Kidney (tissue), 14 donors: ENCODE measurements around the gene PLEKHA6. TPM values are rescaled to one million over a fixed set of nuclear protein-coding genes. Genes with fewer than 3 reads are reported as not detected.

ENCODE experiments used
- DNase-seq, 5 donors: peaks; one replicate each; pipeline ENCODE4 v3.0.0-alpha.2; 2013 to 2020
- FAIRE-seq: peaks from 2 replicates; lab custom pipeline; 2012; peaks lifted over from hg19 to GRCh38; lab: Jason Lieb, UNC
- H3K27ac ChIP-seq, 2 donors: one replicate each; pipeline ENCODE4 v1.7.0; 2013; ENCODE audit warnings: low read depth in 2 of 2, low read length in 2 of 2, inconsistent platforms in 1 of 2
- H3K27me3 ChIP-seq: one replicate; pipeline ENCODE4 v1.7.1; 2013; ENCODE audit warnings: low read length, inconsistent platforms; ENCODE audit not compliant: control insufficient read depth, insufficient read depth
- H3K36me3 ChIP-seq, 3 donors: one replicate each; pipeline versions ENCODE4 v1.7.0 to v1.7.1; 2013; ENCODE audit warnings: low read length in 3 of 3, control low read depth in 1 of 3, inconsistent platforms in 1 of 3; ENCODE audit not compliant: insufficient read depth in 3 of 3, control insufficient read depth in 2 of 3
- H3K4me1 ChIP-seq, 3 donors: one replicate each; pipeline versions ENCODE4 v1.7.0 to v1.7.1; 2013; ENCODE audit warnings: low read length in 3 of 3, inconsistent platforms in 1 of 3, low read depth in 1 of 3; ENCODE audit not compliant: control insufficient read depth in 2 of 3, insufficient read depth in 2 of 3
- H3K4me3 ChIP-seq, 3 donors: one replicate each; pipeline versions ENCODE4 v1.7.0 to v1.8.1; 2013; ENCODE audit warnings: low read length in 3 of 3, control low read depth in 1 of 3, inconsistent platforms in 1 of 3
- H3K9ac ChIP-seq, 3 donors: one replicate each; pipeline versions ENCODE4 v1.7.0 to v1.7.1; 2013; ENCODE audit warnings: low read length in 3 of 3, control low read depth in 1 of 3, inconsistent platforms in 1 of 3
- H3K9me3 ChIP-seq, 3 donors: one replicate each; pipeline versions ENCODE4 v1.7.0 to v1.7.1; 2013; ENCODE audit warnings: low read length in 3 of 3, control low read depth in 1 of 3, inconsistent platforms in 1 of 3; ENCODE audit not compliant: control insufficient read depth in 2 of 3, insufficient read depth in 1 of 3
- CTCF ChIP-seq: IDR thresholded peaks from 3 replicates; pipeline ENCODE4 v1.5.1; 2012; ENCODE audit warnings: mild to moderate bottlenecking, moderate library complexity, borderline replicate concordance; ENCODE audit not compliant: insufficient read depth; ENCODE audit errors: extremely low read depth
- intact Hi-C: fragments of 100-400 bp; cut with DNase I; formaldehyde crosslinking; loops from one replicate; pipeline ENCODE4 v1.11.1; 2022
- polyA plus RNA-seq: library from polyadenylated mRNA; stranded (reverse); fragments of 350-450 nt; fragmentation: Illumina TruSeq; extraction: RNeasy Lipid Tissue Mini Kit (QIAGEN cat#74804); gene quantifications from one replicate; pipeline ENCODE4 v1.2.3, GENCODE V29; 2014; ENCODE audit warnings: low read depth, low replicate concordance; ENCODE audit not compliant: insufficient read depth
- total RNA-seq: library from RNA; stranded (reverse); fragmentation: NEBNext Ultra II Directional; extraction: Animal tissue kit (Norgen Biotek cat#: 25700); gene quantifications from one replicate; pipeline ENCODE4 v1.2.1, GENCODE V29; 2021
- donor health status: control.
- donor health status: control.
- donor health status: control.
- donor health status: control.
- donor health status: control.
- donor health status: DM: yes; HTN: yes; CAD: no.
- donor health status: Normal renal cell carcinoma (clear cell type).

Gene PLEKHA6
- total and polyA plus RNA-seq, 2 donors from 2014 or later = 17.5 to 65.1 TPM

GRCh38 chr1:204227351-204227750 lies 132.4 kb downstream of the PLEKHA6 start:
- H3K36me3 ChIP-seq = peaks cover 5 to 46% (median 37%) of the 10 kb centered on the region in 3 donors
- DNase-seq (no peak), FAIRE-seq (no peak)
- intact Hi-C loops = no loop called here
- no peak overlapping the region for H3K4me3 ChIP-seq
- no peak overlapping the region for H3K27ac ChIP-seq
- H3K4me1 ChIP-seq = peaks cover 0 to 20% (median 19%) of the 10 kb centered on the region in 3 donors
- no peaks in the 10 kb centered on the region for H3K27me3 ChIP-seq
- no peak overlapping the region for H3K9ac ChIP-seq
- TF ChIP-seq CTCF = no peak
- H3K9me3 ChIP-seq = no peaks in the 10 kb centered on the region

- intact Hi-C loops = no loop called here
- Histone ChIP-seq H3K36me3 (peaks cover 5 to 42% (median 39%) of the 10 kb centered on the region in 3 donors), H3K4me1 (peaks cover 0 to 20% (median 19%) of the 10 kb centered on the region in 3 donors), H3K4me3 (no peak overlapping the region), H3K27me3 (no peaks in the 10 kb centered on the region), H3K9me3 (no peaks in the 10 kb centered on the region), H3K9ac (no peak overlapping the region), H3K27ac (peak overlapping the region; percentile 72 to 76)
- DNase-seq (peak in 4 of 5 donors; percentile 43 to 83 (median 72)), FAIRE-seq (no peak)
- no peak for TF ChIP-seq CTCF
Measured at GRCh38 chr1:204225841-204226735, 133.6 kb downstream of the PLEKHA6 start.

- no peak for DNase-seq
- no peaks in the 10 kb centered on the region for H3K27me3 ChIP-seq
- no peak overlapping the region for H3K27ac ChIP-seq
- no peak for TF ChIP-seq CTCF
- no peaks in the 10 kb centered on the region for H3K9me3 ChIP-seq
- H3K36me3 ChIP-seq = peaks cover 5 to 36% (median 34%) of the 10 kb centered on the region in 3 donors
- no peak overlapping the region for H3K9ac ChIP-seq
- H3K4me3 ChIP-seq = no peak overlapping the region
- FAIRE-seq = no peak
- intact Hi-C loops = no loop called here
- peaks cover 0 to 20% (median 19%) of the 10 kb centered on the region in 3 donors for H3K4me1 ChIP-seq
Measured at GRCh38 chr1:204224655-204225054, 135.1 kb downstream of the PLEKHA6 start.
